Measurements from ENCODE around the gene NAALADL2. TPM values are rescaled to one million over a fixed set of nuclear protein-coding genes. Genes with fewer than 3 reads are reported as not detected.

NAALADL2 gene
- total RNA-seq, 4 donors from 2014 or later = 10.3 to 16.7 (median 10.9) TPM

DNA sequence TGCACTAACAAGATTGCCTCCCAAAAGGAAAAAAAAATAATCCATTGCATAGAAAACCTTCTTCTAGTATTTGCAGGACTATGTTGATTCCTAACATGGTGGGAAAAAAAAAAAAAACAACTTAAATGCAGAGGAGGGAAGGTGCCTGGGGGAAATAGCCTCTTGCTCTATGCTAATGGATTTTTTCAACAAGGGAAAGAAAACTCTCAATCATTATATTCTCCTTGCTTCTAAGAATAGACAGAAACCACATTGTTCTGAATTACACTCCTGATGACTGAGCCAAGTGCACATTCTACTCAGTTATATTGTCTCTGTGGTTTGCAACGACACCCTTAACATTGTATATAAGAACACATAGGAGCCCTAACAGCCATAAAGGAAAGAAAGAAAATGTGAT is 760.2 kb downstream of the NAALADL2 start:
- H3K4me3 ChIP-seq = no peak overlapping the region
- TF ChIP-seq EP300 (IDR thresholded peaks at IDR 0.05) (no peak), CTCF (IDR thresholded peaks at IDR 0.05) (no peak), POLR2A (IDR thresholded peaks at IDR 0.05) (no peak)
- peaks cover 0 to 3% (median 0%) of the 10 kb centered on the region in 4 donors for H3K9me3 ChIP-seq
- 35 to 43% methylated on average over 1 of the region's 1 CpG for WGBS, 2 donors
- H3K36me3 ChIP-seq = no peaks in the 10 kb centered on the region
- H3K4me1 ChIP-seq = no peaks in the 10 kb centered on the region
- no peaks in the 10 kb centered on the region for H3K27me3 ChIP-seq
- DNase-seq (ENCODE audit: low spot score in 2 of 2) = no peak
- H3K27ac ChIP-seq = no peak overlapping the region

DNA sequence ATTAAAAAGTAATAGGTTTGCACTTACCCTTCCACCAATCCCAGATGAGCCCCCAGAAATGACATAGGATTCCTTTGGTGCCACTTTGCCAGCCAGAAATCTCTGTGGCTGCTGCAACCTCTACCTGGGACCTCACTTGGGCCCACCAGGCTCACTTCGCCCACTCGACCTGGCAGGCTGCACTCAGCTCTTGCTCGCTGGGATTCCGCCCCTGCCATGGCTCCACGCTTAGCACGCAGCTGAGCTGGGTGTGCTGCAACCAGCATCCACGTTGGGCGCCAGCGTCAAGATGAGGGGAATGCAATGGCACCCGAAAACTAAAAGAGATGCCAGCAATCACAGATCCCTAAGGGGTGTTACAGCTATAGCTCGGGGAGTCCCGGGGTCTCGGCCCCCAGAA is 761.0 kb downstream of the NAALADL2 start:
- Histone ChIP-seq H3K27ac (no peak overlapping the region), H3K4me3 (no peak overlapping the region), H3K9me3 (peaks cover 0 to 3% (median 0%) of the 10 kb centered on the region in 4 donors), H3K27me3 (no peaks in the 10 kb centered on the region), H3K4me1 (no peaks in the 10 kb centered on the region), H3K36me3 (no peaks in the 10 kb centered on the region)
- DNase-seq (ENCODE audit: low spot score in 2 of 2) = no peak
- TF ChIP-seq POLR2A (IDR thresholded peaks at IDR 0.05) (no peak), EP300 (IDR thresholded peaks at IDR 0.05) (no peak), CTCF (IDR thresholded peaks at IDR 0.05) (no peak)
- WGBS, 2 donors = 95% methylated on average over 10 to 13 of the region's 13 CpGs

DNA sequence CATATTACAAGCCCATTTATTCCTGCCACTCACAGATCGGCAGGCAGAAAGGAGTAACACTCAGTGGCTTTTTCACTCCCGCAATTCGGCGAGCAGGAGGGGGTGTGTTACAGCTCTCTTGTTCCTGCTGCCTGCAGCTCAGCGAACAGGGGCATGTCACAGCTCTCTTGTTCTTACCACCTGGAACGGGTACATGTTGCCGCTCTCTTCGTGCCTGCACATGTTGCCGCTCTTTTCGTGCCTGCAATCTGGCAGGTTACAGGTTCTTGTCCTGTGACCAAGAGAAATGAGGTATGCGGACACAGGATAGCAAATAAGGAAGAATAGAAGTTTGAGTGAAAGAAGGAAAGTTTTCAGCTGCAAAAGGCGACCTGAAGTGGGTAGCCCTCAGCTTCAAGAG is 761.4 kb downstream of the NAALADL2 start:
- Histone ChIP-seq H3K9me3 (peaks cover 0 to 3% (median 0%) of the 10 kb centered on the region in 4 donors), H3K4me1 (no peaks in the 10 kb centered on the region), H3K36me3 (no peaks in the 10 kb centered on the region), H3K4me3 (no peak overlapping the region), H3K27me3 (no peaks in the 10 kb centered on the region), H3K27ac (no peak overlapping the region)
- TF ChIP-seq CTCF (IDR thresholded peaks at IDR 0.05) = no peak
- no peak for TF ChIP-seq POLR2A (IDR thresholded peaks at IDR 0.05)
- no peak for TF ChIP-seq EP300 (IDR thresholded peaks at IDR 0.05)
- WGBS, 2 donors = 95 to 97% methylated on average over 12 of the region's 12 CpGs
- DNase-seq (ENCODE audit: low spot score in 2 of 2) = no peak

DNA sequence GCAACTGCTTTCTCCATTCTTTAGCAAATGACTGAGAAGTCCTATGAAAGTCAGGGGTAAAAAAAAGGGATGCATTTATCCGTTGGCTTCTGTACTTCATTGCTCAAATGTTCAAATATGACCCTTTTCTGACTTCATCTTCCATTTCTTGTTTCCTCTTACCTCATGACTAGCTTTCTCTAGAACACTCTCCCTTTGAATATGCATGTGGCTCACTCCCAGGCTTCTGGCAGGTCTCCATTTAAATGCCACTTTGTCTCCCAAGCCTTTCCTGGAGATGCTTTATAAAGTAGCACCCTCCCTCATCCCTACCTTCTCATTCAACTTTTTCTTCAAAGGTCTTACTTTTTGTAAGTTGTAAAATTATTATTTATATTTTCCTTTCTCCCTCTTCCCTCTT is 781.8 kb downstream of the NAALADL2 start:
- Histone ChIP-seq H3K4me3 (no peak overlapping the region), H3K4me1 (no peaks in the 10 kb centered on the region), H3K27me3 (no peaks in the 10 kb centered on the region), H3K27ac (no peak overlapping the region), H3K9me3 (no peaks in the 10 kb centered on the region), H3K36me3 (no peaks in the 10 kb centered on the region)
- TF ChIP-seq EP300 (IDR thresholded peaks at IDR 0.05) (no peak), POLR2A (IDR thresholded peaks at IDR 0.05) (no peak), CTCF (IDR thresholded peaks at IDR 0.05) (no peak)
- no peak for DNase-seq (ENCODE audit: low spot score in 2 of 2)
- 74 to 78% methylated on average over 1 of the region's 1 CpG for WGBS, 2 donors

DNA sequence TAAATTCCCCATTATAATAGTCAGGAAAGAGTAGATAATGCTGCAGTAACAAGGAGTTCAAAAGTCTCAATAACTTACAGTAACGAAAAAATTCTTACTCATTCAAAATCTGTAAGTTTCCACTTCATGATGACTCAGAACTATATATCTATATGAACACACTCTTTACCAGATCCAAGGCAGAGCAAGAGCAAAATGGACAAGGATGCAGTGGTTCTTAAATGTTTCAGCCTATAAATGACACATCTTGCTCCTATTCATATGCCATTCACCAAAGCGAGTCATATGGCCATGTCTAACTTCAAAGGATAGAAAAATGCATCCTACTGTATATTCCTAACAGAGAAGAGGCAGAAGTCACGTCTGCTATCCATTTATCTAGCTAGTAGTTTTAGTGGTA is 787.7 kb downstream of the NAALADL2 start:
- H3K9me3 ChIP-seq = no peaks in the 10 kb centered on the region

More for the DNA sequence above, 787.7 kb downstream of the NAALADL2 start:
- no peak for DNase-seq (ENCODE audit: low spot score in 2 of 2)
- H3K36me3 ChIP-seq = no peaks in the 10 kb centered on the region
- TF ChIP-seq EP300 (IDR thresholded peaks at IDR 0.05) (no peak), CTCF (IDR thresholded peaks at IDR 0.05) (no peak), POLR2A (IDR thresholded peaks at IDR 0.05) (no peak)
- 94 to 95% methylated on average over 3 of the region's 3 CpGs for WGBS, 2 donors
- H3K27ac ChIP-seq = no peak overlapping the region
- peaks cover 0 to 5% (median 0%) of the 10 kb centered on the region in 4 donors for H3K4me1 ChIP-seq
- no peaks in the 10 kb centered on the region for H3K27me3 ChIP-seq
- no peak overlapping the region for H3K4me3 ChIP-seq
